Melanocyte of skin (primary cell): Measurements from ENCODE around the gene FBXO48. TPM values are rescaled to one million over a fixed set of nuclear protein-coding genes. Genes with fewer than 3 reads are reported as not detected.

Experiments
- total RNA-seq, 2 donors: library from RNA; depleted of rRNA; stranded (reverse); fragments of >200 nt; gene quantifications; 2 replicates each; pipeline ENCODE4 v1.2.3, GENCODE V29; 2012

Gene FBXO48
- 1 to 10 TPM in 1 of 2 donors, under 1 TPM in 1; 0.67 to 1.4 TPM for total RNA-seq

DNA sequence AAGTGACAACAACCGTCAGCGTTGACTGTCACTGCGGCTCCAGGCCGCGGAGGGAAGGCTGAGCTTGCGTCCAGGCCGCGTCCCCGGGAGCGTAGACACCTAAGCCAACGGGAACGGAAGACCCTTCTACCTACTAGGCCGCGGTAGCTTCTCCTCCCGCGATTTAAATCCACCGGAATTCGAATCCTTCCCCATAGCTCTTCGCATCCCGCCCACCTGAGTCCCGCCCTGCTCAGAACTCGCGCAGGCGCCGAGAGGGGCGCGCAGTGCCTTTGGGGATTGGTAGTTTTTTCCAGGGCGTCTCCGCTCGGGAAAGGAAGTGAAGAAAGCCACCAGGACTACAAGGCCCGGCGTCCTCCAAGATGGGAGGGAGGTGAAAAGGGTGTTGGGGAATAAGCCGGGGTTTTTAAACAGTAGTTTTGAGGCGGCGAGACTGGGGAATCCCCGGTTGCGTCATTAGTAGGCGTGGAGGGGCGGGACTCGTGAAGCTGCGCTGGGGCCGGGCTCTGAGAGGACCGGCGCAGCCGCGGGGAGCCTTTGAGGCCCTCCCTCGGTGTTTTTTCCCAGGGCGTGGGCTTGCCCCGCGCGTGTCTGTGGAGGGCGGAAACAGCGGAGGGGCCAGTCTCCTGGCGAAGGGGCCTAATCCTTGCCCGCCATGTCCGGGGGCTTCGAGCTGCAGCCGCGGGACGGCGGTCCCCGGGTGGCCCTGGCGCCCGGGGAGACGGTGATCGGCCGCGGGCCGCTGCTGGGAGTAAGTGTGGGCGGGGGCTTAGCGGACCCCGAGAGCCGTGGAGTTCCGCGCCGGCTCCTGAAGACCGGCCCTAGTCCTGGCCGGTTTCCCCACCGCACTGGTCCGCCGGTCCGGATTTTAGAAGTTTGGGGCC is at the start of gene FBXO48, which contains the start of gene APLF:
Gene FBXO48 (minus strand): TSS at position 218 of the 884 bp plus-strand sequence. CDS start 2,149 bp downstream, outside the sequence.
Gene APLF (plus strand): TSS at position 509 of the 884 bp plus-strand sequence. CDS start 147 bp downstream, at position 656.

Other genes starting within 250 kb of the FBXO48 start
- gene PPP3R1, start 214.8 kb downstream of the FBXO48 start, total RNA-seq, result 10 to 100 TPM; 21.3 to 33.6 TPM
- 10 to 100 TPM; 10.7 to 25.3 TPM for gene CNRIP1, start 147.3 kb downstream of the FBXO48 start, total RNA-seq
- gene PLEK, start 102.0 kb downstream of the FBXO48 start, total RNA-seq, result not detected
- gene APLF, start 291 bp upstream of the FBXO48 start, total RNA-seq, result 1 to 10 TPM; 3.0 to 5.2 TPM
- gene PROKR1, start 176.3 kb upstream of the FBXO48 start, total RNA-seq, result under 1 TPM in 1 of 2 donors, not detected in 1; under 0.01 TPM